ENCODE measurements around the gene VRK3. TPM values are rescaled to one million over a fixed set of nuclear protein-coding genes. Genes with fewer than 3 reads are reported as not detected.
A peak's percentile ranks its signal among the peaks of the same experiment; 100 is the strongest.

VRK3 gene
- total and polyA plus RNA-seq, 2 donors (not counting 1 experiment from before 2014, with no cell fraction given) = 58.5 to 123 TPM

- 98% methylated on average over 6 of the region's 6 CpGs for WGBS (ENCODE audit: insufficient coverage)
- H3K4me3 ChIP-seq (ENCODE audit: control extremely low read depth in 1 of 5, extremely low read depth in 1 of 5, insufficient read depth in 1 of 5, low read depth in 2 of 5, low read length in 4 of 5) = no peak overlapping the region
- H3K79me2 ChIP-seq (ENCODE audit: control insufficient read depth, insufficient read depth, low read length) = peaks cover 70% of the 10 kb centered on the region
- H3K9ac ChIP-seq (ENCODE audit: low read length) = no peak overlapping the region
- no peak for ATAC-seq (ENCODE audit: low read depth)
- no peak overlapping the region for H3K4me2 ChIP-seq (replicated peaks; ENCODE audit: low read depth, low read length, poor library complexity, severe bottlenecking)
- Mint-ChIP-seq H3K27me3 (no peaks in the 10 kb centered on the region), H3K4me1 (peaks cover 18% of the 10 kb centered on the region), H3K9me3 (ENCODE audit: insufficient read depth) (no peaks in the 10 kb centered on the region), H3K4me3 (no peak overlapping the region), H3K27ac (no peak overlapping the region)
- CTCF ChIA-PET = interaction anchor here (1.2 kb wide), 1 partner anchor 46 kb away, joined by 3 read pairs; no protein-coding TSS in a partner anchor
- peaks cover 8 to 18% of the 10 kb centered on the region in 2 donors for H3K4me1 ChIP-seq (ENCODE audit: control insufficient read depth in 2 of 2, insufficient read depth in 2 of 2, low read length in 2 of 2)
- H3K27ac ChIP-seq (ENCODE audit: low read length in 2 of 2) = no peak overlapping the region
- POLR2A ChIA-PET = no interaction called here
- TF ChIP-seq EZH2 (IDR thresholded peaks at IDR 0.05; ENCODE audit: borderline replicate concordance, insufficient read depth, low read depth, low read length, poor library complexity, severe bottlenecking) (no peak), CTCF (IDR thresholded peaks at IDR 0.05) (no peak)
- H3K9me3 ChIP-seq (ENCODE audit: control extremely low read depth in 1 of 3, control insufficient read depth in 2 of 3, insufficient read depth in 1 of 3, low read length in 2 of 3) = peaks cover 0 to 8% (median 0%) of the 10 kb centered on the region in 3 donors
- peaks cover 0 to 44% of the 10 kb centered on the region in 2 experiments for H3K36me3 ChIP-seq (replicated peaks in 1 of 2; ENCODE audit: control extremely low read depth in 1 of 2, control insufficient read depth in 1 of 2, extremely low read depth in 1 of 2, insufficient read depth in 2 of 2, low read length in 1 of 2)
- no peak overlapping the region for H2AFZ ChIP-seq (ENCODE audit: insufficient read depth, low read depth, low read length, poor library complexity, severe bottlenecking)
- DNase-seq = no peak
- intact Hi-C loops (cut with micrococcal nuclease) = no loop called here
- no peaks in the 10 kb centered on the region for H3K27me3 ChIP-seq (replicated peaks in 1 of 4; ENCODE audit: control extremely low read depth in 1 of 4, control insufficient read depth in 3 of 4, insufficient read depth in 4 of 4, low read length in 3 of 4)
- peaks cover 16% of the 10 kb centered on the region for H4K20me1 ChIP-seq (ENCODE audit: control insufficient read depth, insufficient read depth, low read length, poor library complexity, severe bottlenecking)
Observed at GRCh38 chr19:50030225-50030624, 5.1 kb upstream of the VRK3 start.

- POLR2A ChIA-PET = interaction anchor here (0.7 kb wide), 1 partner anchor 315 kb away, joined by 4 read pairs; no protein-coding TSS in a partner anchor
- Histone ChIP-seq H4K20me1 (ENCODE audit: control insufficient read depth, insufficient read depth, low read length, poor library complexity, severe bottlenecking) (peaks cover 12% of the 10 kb centered on the region), H3K4me1 (ENCODE audit: control insufficient read depth in 2 of 2, insufficient read depth in 2 of 2, low read length in 2 of 2) (peaks cover 15 to 36% of the 10 kb centered on the region in 2 donors), H3K9me3 (ENCODE audit: control extremely low read depth in 1 of 3, control insufficient read depth in 2 of 3, insufficient read depth in 1 of 3, low read length in 2 of 3) (peaks cover 0 to 8% (median 0%) of the 10 kb centered on the region in 3 donors), H3K27ac (ENCODE audit: low read length in 2 of 2) (peak overlapping the region in 1 of 2 donors; percentile 98), H3K36me3 (replicated peaks in 1 of 2; ENCODE audit: control extremely low read depth in 1 of 2, control insufficient read depth in 1 of 2, extremely low read depth in 1 of 2, insufficient read depth in 2 of 2, low read length in 1 of 2) (peaks cover 0 to 12% of the 10 kb centered on the region in 2 experiments), H3K9ac (ENCODE audit: low read length) (peak overlapping the region; percentile 86), H3K27me3 (replicated peaks in 1 of 4; ENCODE audit: control extremely low read depth in 1 of 4, control insufficient read depth in 3 of 4, insufficient read depth in 4 of 4, low read length in 3 of 4) (no peaks in the 10 kb centered on the region), H3K4me3 (ENCODE audit: control extremely low read depth in 1 of 5, extremely low read depth in 1 of 5, insufficient read depth in 1 of 5, low read depth in 2 of 5, low read length in 4 of 5) (peak overlapping the region in 4 of 5 experiments; percentile 76 to 96 (median 92)), H2AFZ (ENCODE audit: insufficient read depth, low read depth, low read length, poor library complexity, severe bottlenecking) (peak overlapping the region; percentile 78), H3K79me2 (ENCODE audit: control insufficient read depth, insufficient read depth, low read length) (peaks cover 82% of the 10 kb centered on the region), H3K4me2 (replicated peaks; ENCODE audit: low read depth, low read length, poor library complexity, severe bottlenecking) (peak overlapping the region; percentile 86)
- 96% methylated on average over 7 of the region's 7 CpGs for WGBS (ENCODE audit: insufficient coverage)
- Mint-ChIP-seq H3K9me3 (ENCODE audit: insufficient read depth) (no peaks in the 10 kb centered on the region), H3K4me3 (peak overlapping the region; percentile 83), H3K27ac (peak overlapping the region; percentile 87), H3K4me1 (peaks cover 40% of the 10 kb centered on the region), H3K27me3 (no peaks in the 10 kb centered on the region)
- CTCF ChIA-PET = no interaction called here
- intact Hi-C loops (cut with micrococcal nuclease) = loop anchor here (10.0 kb wide), 2 partner anchors 442 to 1302 kb away; partner anchors contain the start of genes NOSIP and PRRG2
- no peak for ATAC-seq (ENCODE audit: low read depth)
- DNase-seq = no peak
- TF ChIP-seq EZH2 (IDR thresholded peaks at IDR 0.05; ENCODE audit: borderline replicate concordance, insufficient read depth, low read depth, low read length, poor library complexity, severe bottlenecking) = no peak
- TF ChIP-seq CTCF (IDR thresholded peaks at IDR 0.05) = no peak
Observed at GRCh38 chr19:50026550-50026906, 1.4 kb upstream of the VRK3 start.
